Calu3 (cell line): ENCODE measurements around the gene PIH1D1. TPM values are rescaled to one million over a fixed set of nuclear protein-coding genes. Genes with fewer than 3 reads are reported as not detected.
A peak's percentile ranks its signal among the peaks of the same experiment; 100 is the strongest.

Source experiments
- BruUV-seq: library from RNA; stranded (reverse); fragments of 400-500 nt; replicated peaks from 2 replicates; lab custom pipeline; 2021; lab: Mats Ljungman, UMichigan
- CTCF ChIA-PET: fragments of 300-600 bp; sonication (Branson Sonifier 250); formaldehyde crosslinking; loops from one replicate; lab custom pipeline; 2022; ENCODE audit warnings: antibody characterized with exemption; lab: Charles Lee
- DNase-seq: peaks from one replicate; pipeline ENCODE4 v3.0.0; 2022
- H3K27ac Mint-ChIP-seq: one replicate; pipeline ENCODE4 v1.8.0; 2022; ENCODE audit warnings: mixed read lengths; ENCODE audit not compliant: unreplicated experiment
- H3K27me3 Mint-ChIP-seq: one replicate; pipeline ENCODE4 v1.8.0; 2022; ENCODE audit warnings: mixed read lengths; ENCODE audit not compliant: unreplicated experiment
- H3K36me3 Mint-ChIP-seq: one replicate; pipeline ENCODE4 v1.8.0; 2022; ENCODE audit warnings: mild to moderate bottlenecking, moderate library complexity, mixed read lengths; ENCODE audit not compliant: insufficient read depth, unreplicated experiment
- H3K4me1 Mint-ChIP-seq: one replicate; pipeline ENCODE4 v1.8.0; 2022; ENCODE audit warnings: mild to moderate bottlenecking, low read depth, mixed read lengths; ENCODE audit not compliant: unreplicated experiment
- H3K4me3 Mint-ChIP-seq: one replicate; pipeline ENCODE4 v1.8.0; 2022; ENCODE audit warnings: mild to moderate bottlenecking, low read depth, moderate library complexity, mixed read lengths; ENCODE audit not compliant: unreplicated experiment
- H3K9me3 Mint-ChIP-seq: one replicate; pipeline ENCODE4 v1.8.0; 2022; ENCODE audit warnings: low read depth, mixed read lengths; ENCODE audit not compliant: unreplicated experiment
- CTCF ChIP-seq: fragments of 200-600 bp; IDR thresholded peaks from one replicate; pipeline ENCODE4 v1.8.0; 2022; ENCODE audit warnings: antibody characterized with exemption; ENCODE audit not compliant: unreplicated experiment
- intact Hi-C: fragments of 100-400 bp; cut with micrococcal nuclease; formaldehyde crosslinking; loops from one replicate; pipeline ENCODE4 v1.10.0; 2022; ENCODE audit not compliant: unreplicated experiment
- total RNA-seq: library from RNA; stranded (reverse); gene quantifications from 2 replicates; pipeline ENCODE4 v1.2.3, GENCODE V29; 2022

PIH1D1 gene
- total RNA-seq, 1 experiment from 2014 or later: 141 TPM

GRCh38 chr19:49431330-49431749 lies 20.3 kb downstream of the PIH1D1 start:
- TF ChIP-seq CTCF: no peak
- BruUV-seq: no TSS peak
- intact Hi-C loops: no loop called here

GRCh38 chr19:49430678-49431329 lies 20.8 kb downstream of the PIH1D1 start:
- H3K36me3 Mint-ChIP-seq: peaks cover 1% of the 10 kb centered on the region
- TF ChIP-seq CTCF: no peak
- no TSS peak for BruUV-seq
- peaks cover 96% of the 10 kb centered on the region for H3K27me3 Mint-ChIP-seq
- H3K4me1 Mint-ChIP-seq: peaks cover 14% of the 10 kb centered on the region
- no peak overlapping the region for H3K4me3 Mint-ChIP-seq
- no peak overlapping the region for H3K27ac Mint-ChIP-seq
- intact Hi-C loops: no loop called here
- CTCF ChIA-PET: no interaction called here
- peak; percentile 20 for DNase-seq
- peaks cover 3% of the 10 kb centered on the region for H3K9me3 Mint-ChIP-seq

More at GRCh38 chr19:49431330-49431749, 20.3 kb downstream of the PIH1D1 start:
- DNase-seq: no peak
- Mint-ChIP-seq H3K4me1 (peaks cover 9% of the 10 kb centered on the region), H3K9me3 (peaks cover 3% of the 10 kb centered on the region), H3K27me3 (peaks cover 96% of the 10 kb centered on the region), H3K4me3 (no peak overlapping the region), H3K27ac (no peak overlapping the region), H3K36me3 (peaks cover 6% of the 10 kb centered on the region)
- CTCF ChIA-PET: no interaction called here

GRCh38 chr19:49430172-49430677 lies 21.4 kb downstream of the PIH1D1 start:
- CTCF ChIA-PET: interaction anchor here (0.6 kb wide), 1 partner anchor 320 kb away, joined by 3 read pairs; no protein-coding TSS in a partner anchor
- H3K9me3 Mint-ChIP-seq: peaks cover 3% of the 10 kb centered on the region
- BruUV-seq: no TSS peak
- H3K36me3 Mint-ChIP-seq: no peaks in the 10 kb centered on the region
- H3K4me3 Mint-ChIP-seq: no peak overlapping the region
- intact Hi-C loops: no loop called here
- DNase-seq: no peak
- peaks cover 18% of the 10 kb centered on the region for H3K4me1 Mint-ChIP-seq
- no peak for TF ChIP-seq CTCF
- peaks cover 96% of the 10 kb centered on the region for H3K27me3 Mint-ChIP-seq
- no peak overlapping the region for H3K27ac Mint-ChIP-seq

GRCh38 chr19:49428547-49429451 lies 22.8 kb downstream of the PIH1D1 start:
- peaks cover 99% of the 10 kb centered on the region for H3K27me3 Mint-ChIP-seq
- no TSS peak for BruUV-seq
- no peak overlapping the region for H3K27ac Mint-ChIP-seq
- peak overlapping the region; percentile 37 for H3K4me3 Mint-ChIP-seq
- intact Hi-C loops: loop anchor here (5.0 kb wide), 1 partner anchor 36 kb away; no protein-coding TSS in a partner anchor
- no peak for TF ChIP-seq CTCF
- CTCF ChIA-PET: no interaction called here
- H3K36me3 Mint-ChIP-seq: no peaks in the 10 kb centered on the region
- peaks cover 21% of the 10 kb centered on the region for H3K4me1 Mint-ChIP-seq
- no peak for DNase-seq
- H3K9me3 Mint-ChIP-seq: peaks cover 3% of the 10 kb centered on the region
